K562 (cell line): ENCODE data around the gene NLE1. TPM values are rescaled to one million over a fixed set of nuclear protein-coding genes. Genes with fewer than 3 reads are reported as not detected.

Experiments
- BMI1 ChIP-seq: fragments of 150-350 bp; IDR thresholded peaks from 2 replicates; pipeline ENCODE4 v1.6.1; 2014; ENCODE audit warnings: low read length
- ETV6 ChIP-seq, 3 experiments: fragments of 150-350 bp in 1 of 3; sonication (generic) in 1 of 3; formaldehyde crosslinking in 1 of 3; IDR thresholded peaks; 2 replicates each; pipeline versions ENCODE4 v1.6.1 to v1.8.0; 2014 to 2022; ENCODE audit warnings: borderline replicate concordance in 2 of 3, low read depth in 2 of 3, antibody characterized with exemption in 1 of 3, low read length in 1 of 3, mild to moderate bottlenecking in 1 of 3, missing genetic modification reagents in 1 of 3
- HMG20B ChIP-seq: fragments of 250-450 bp; sonication (Bioruptor Pico); IDR thresholded peaks from 2 replicates; pipeline ENCODE4 v1.5.0; 2021; ENCODE audit warnings: mild to moderate bottlenecking
- MXI1 ChIP-seq: IDR thresholded peaks from 2 replicates; pipeline ENCODE4 v1.6.1; 2011; ENCODE audit warnings: low read depth, mild to moderate bottlenecking, improper control_type of control experiment, low read length
- NELFE ChIP-seq: IDR thresholded peaks from 2 replicates; pipeline ENCODE4 v1.6.1; 2011; ENCODE audit warnings: mild to moderate bottlenecking; ENCODE audit not compliant: insufficient read depth, insufficient read length
- NEUROD1 ChIP-seq: fragments of 150-350 bp; IDR thresholded peaks from 2 replicates; pipeline ENCODE4 v1.6.1; 2014; ENCODE audit warnings: borderline replicate concordance, low read length, low read depth; ENCODE audit not compliant: partially characterized antibody
- PRMT5 ChIP-seq: sonication (generic); formaldehyde crosslinking; IDR thresholded peaks from 2 replicates; pipeline ENCODE4 v1.5.0; 2020; ENCODE audit warnings: missing genetic modification reagents
- RCOR1 ChIP-seq, 2 experiments: IDR thresholded peaks; 2 replicates each; pipeline ENCODE4 v1.6.1; 2012; ENCODE audit warnings: low read depth in 2 of 2, low read length in 2 of 2, borderline replicate concordance in 1 of 2, improper control_type of control experiment in 1 of 2
- SMARCB1 ChIP-seq: IDR thresholded peaks from 2 replicates; pipeline ENCODE4 v1.6.1; 2011; ENCODE audit warnings: improper control_type of control experiment, low read depth; ENCODE audit not compliant: insufficient read length
- SMARCC2 ChIP-seq: fragments of 450-650 bp; IDR thresholded peaks from 2 replicates; pipeline ENCODE4 v1.6.1; 2017; ENCODE audit warnings: antibody characterized with exemption, moderate library complexity, mild to moderate bottlenecking, low read depth
- SREBF1 ChIP-seq: fragments of 150-350 bp; IDR thresholded peaks from 2 replicates; pipeline ENCODE4 v1.6.1; 2014; ENCODE audit warnings: antibody characterized with exemption, low read depth, low read length, borderline replicate concordance
- U2AF1 ChIP-seq: fragments of 200-400 bp; formaldehyde crosslinking; optimal IDR thresholded peaks from 2 replicates; pipeline ENCODE3; 2017; ENCODE audit warnings: mild to moderate bottlenecking, low read depth, low read length, moderate library complexity
- ZFX ChIP-seq: sonication (generic); formaldehyde crosslinking; IDR thresholded peaks from 2 replicates; pipeline ENCODE4 v1.8.0; 2022; ENCODE audit warnings: mild to moderate bottlenecking, missing genetic modification reagents, moderate library complexity
- ZNF507 ChIP-seq: conservative IDR thresholded peaks from 2 replicates; pipeline ENCODE4 v1.6.1; 2017; ENCODE audit warnings: missing genetic modification characterization, missing compliant biosample characterization
- polyA plus RNA-seq, 8 experiments: library from polyadenylated mRNA; depleted of rRNA in 4 of 8; stranded (reverse) in 5 of 8; unstranded in 3 of 8; fragments of >200 nt; fragmentation: Nextera tagmentation in 2 of 8; fragmentation: Illumina TruSeq in 1 of 8; extraction: Ambion mirVana in 2 of 8; extraction: Trizol in 1 of 8; gene quantifications; 2 replicates each; pipeline versions ENCODE4 v1.2.1 to v1.2.3, GENCODE V29; 2011 to 2014; ENCODE audit warnings: inconsistent platforms in 1 of 8, missing spikeins in 1 of 8
- total RNA-seq, 7 experiments: library from RNA; depleted of rRNA in 6 of 7; stranded (reverse); fragments of >200 nt in 6 of 7; fragmentation: Illumina TruSeq in 2 of 7; extraction: Trizol in 2 of 7; gene quantifications; 2 replicates each; pipeline versions ENCODE4 v1.2.1 to v1.2.3, GENCODE V29; 2011 to 2021; ENCODE audit warnings: low replicate concordance in 1 of 7
- TF ChIP-seq, protein P1 (sequence below): fragments of 450-650 bp; IDR thresholded peaks from 2 replicates; pipeline ENCODE4 v1.6.1; 2016; ENCODE audit warnings: missing biosample characterization, missing genetic modification characterization
- TF ChIP-seq, protein P2 (sequence below): sonication (generic); formaldehyde crosslinking; IDR thresholded peaks from 2 replicates; pipeline ENCODE4 v1.8.0; 2022; ENCODE audit warnings: mild to moderate bottlenecking, missing genetic modification reagents
- TF ChIP-seq, protein P3 (sequence below): fragments of 450-650 bp; formaldehyde crosslinking; conservative IDR thresholded peaks from 2 replicates; pipeline ENCODE4 v1.4.0; 2022; ENCODE audit warnings: mild to moderate bottlenecking, missing genetic modification characterization
- TF ChIP-seq, protein P4 (sequence below): IDR thresholded peaks from 2 replicates; pipeline ENCODE4 v1.6.1; 2011; ENCODE audit warnings: borderline replicate concordance, low read depth, mild to moderate bottlenecking, moderate library complexity, low read length; ENCODE audit not compliant: insufficient read depth, poor library complexity, severe bottlenecking

The NLE1 gene
- total and polyA plus RNA-seq, 9 of the 15 experiments (the other 6 are each of a cell fraction or from before 2014, with no cell fraction given): 3.8 to 69.0 (median 29.4) TPM

DNA sequence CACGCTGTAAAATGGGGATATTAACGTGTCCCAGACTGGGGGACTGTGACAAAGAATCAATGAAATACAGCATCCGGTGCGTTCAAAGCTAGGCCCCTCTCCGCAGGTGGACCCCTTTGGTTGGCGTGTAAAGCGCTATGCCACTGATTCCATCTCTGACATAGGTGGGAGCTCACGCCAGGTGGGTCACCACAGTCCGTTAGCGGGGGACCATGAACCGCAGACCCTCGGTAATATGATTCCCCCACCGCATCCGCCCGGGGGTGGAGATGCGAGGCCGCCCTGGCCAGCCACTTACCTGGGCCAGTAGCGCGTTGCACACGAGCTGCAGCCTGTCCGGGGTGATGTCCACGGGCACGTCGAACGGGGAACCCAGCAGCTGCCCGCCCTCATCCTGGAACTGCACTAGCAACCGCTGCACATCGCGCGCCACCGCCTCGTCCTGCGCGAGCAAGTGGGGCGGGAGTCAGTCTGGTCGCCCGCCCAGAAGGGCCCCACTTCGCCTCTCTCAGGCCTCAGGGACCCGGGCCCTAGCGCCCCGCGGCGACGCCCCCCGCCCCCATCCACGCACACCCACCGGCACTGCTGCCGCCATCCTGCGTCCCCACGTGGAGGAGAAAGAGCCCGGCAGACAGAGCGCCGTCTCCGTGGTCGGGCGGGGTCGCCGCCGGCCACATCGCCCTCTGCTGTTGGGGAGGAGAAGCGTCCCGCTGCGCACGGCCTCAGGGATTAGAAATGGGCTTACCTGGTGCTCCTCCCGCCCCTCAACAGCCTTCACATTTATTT, at the start of gene NLE1 (continued):
- TF ChIP-seq, protein P1, sequence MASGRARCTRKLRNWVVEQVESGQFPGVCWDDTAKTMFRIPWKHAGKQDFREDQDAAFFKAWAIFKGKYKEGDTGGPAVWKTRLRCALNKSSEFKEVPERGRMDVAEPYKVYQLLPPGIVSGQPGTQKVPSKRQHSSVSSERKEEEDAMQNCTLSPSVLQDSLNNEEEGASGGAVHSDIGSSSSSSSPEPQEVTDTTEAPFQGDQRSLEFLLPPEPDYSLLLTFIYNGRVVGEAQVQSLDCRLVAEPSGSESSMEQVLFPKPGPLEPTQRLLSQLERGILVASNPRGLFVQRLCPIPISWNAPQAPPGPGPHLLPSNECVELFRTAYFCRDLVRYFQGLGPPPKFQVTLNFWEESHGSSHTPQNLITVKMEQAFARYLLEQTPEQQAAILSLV: no peak
- TF ChIP-seq, protein P2, sequence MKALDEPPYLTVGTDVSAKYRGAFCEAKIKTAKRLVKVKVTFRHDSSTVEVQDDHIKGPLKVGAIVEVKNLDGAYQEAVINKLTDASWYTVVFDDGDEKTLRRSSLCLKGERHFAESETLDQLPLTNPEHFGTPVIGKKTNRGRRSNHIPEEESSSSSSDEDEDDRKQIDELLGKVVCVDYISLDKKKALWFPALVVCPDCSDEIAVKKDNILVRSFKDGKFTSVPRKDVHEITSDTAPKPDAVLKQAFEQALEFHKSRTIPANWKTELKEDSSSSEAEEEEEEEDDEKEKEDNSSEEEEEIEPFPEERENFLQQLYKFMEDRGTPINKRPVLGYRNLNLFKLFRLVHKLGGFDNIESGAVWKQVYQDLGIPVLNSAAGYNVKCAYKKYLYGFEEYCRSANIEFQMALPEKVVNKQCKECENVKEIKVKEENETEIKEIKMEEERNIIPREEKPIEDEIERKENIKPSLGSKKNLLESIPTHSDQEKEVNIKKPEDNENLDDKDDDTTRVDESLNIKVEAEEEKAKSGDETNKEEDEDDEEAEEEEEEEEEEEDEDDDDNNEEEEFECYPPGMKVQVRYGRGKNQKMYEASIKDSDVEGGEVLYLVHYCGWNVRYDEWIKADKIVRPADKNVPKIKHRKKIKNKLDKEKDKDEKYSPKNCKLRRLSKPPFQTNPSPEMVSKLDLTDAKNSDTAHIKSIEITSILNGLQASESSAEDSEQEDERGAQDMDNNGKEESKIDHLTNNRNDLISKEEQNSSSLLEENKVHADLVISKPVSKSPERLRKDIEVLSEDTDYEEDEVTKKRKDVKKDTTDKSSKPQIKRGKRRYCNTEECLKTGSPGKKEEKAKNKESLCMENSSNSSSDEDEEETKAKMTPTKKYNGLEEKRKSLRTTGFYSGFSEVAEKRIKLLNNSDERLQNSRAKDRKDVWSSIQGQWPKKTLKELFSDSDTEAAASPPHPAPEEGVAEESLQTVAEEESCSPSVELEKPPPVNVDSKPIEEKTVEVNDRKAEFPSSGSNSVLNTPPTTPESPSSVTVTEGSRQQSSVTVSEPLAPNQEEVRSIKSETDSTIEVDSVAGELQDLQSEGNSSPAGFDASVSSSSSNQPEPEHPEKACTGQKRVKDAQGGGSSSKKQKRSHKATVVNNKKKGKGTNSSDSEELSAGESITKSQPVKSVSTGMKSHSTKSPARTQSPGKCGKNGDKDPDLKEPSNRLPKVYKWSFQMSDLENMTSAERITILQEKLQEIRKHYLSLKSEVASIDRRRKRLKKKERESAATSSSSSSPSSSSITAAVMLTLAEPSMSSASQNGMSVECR (CRISPR knock-in tag): peak; percentile 98
- TF ChIP-seq MXI1 (peak; percentile 96), SMARCC2 (no peak), NELFE (no peak), SREBF1 (no peak), SMARCB1 (no peak), BMI1 (no peak), U2AF1 (peak; percentile 91), ETV6 (IDR thresholded peaks at IDR 0.05; ENCODE audit: borderline replicate concordance in 1 of 2, low read depth in 2 of 2, low read length in 1 of 2) (no peak), ETV6 (CRISPR knock-in tag; IDR thresholded peaks at IDR 0.05; ENCODE audit: borderline replicate concordance) (no peak), ZFX (CRISPR knock-in tag) (peak; percentile 36), ZNF507 (tag) (no peak), RCOR1 (IDR thresholded peaks at IDR 0.05; ENCODE audit: borderline replicate concordance in 1 of 2, low read depth in 2 of 2, low read length in 2 of 2) (no peak; a peak in 1 of 4 replicates), NEUROD1 (peak; percentile 74), HMG20B (CRISPR knock-in tag) (no peak), PRMT5 (CRISPR knock-in tag) (no peak)
- TF ChIP-seq, protein P3, sequence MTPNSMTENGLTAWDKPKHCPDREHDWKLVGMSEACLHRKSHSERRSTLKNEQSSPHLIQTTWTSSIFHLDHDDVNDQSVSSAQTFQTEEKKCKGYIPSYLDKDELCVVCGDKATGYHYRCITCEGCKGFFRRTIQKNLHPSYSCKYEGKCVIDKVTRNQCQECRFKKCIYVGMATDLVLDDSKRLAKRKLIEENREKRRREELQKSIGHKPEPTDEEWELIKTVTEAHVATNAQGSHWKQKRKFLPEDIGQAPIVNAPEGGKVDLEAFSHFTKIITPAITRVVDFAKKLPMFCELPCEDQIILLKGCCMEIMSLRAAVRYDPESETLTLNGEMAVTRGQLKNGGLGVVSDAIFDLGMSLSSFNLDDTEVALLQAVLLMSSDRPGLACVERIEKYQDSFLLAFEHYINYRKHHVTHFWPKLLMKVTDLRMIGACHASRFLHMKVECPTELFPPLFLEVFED: no peak
- TF ChIP-seq, protein P4, sequence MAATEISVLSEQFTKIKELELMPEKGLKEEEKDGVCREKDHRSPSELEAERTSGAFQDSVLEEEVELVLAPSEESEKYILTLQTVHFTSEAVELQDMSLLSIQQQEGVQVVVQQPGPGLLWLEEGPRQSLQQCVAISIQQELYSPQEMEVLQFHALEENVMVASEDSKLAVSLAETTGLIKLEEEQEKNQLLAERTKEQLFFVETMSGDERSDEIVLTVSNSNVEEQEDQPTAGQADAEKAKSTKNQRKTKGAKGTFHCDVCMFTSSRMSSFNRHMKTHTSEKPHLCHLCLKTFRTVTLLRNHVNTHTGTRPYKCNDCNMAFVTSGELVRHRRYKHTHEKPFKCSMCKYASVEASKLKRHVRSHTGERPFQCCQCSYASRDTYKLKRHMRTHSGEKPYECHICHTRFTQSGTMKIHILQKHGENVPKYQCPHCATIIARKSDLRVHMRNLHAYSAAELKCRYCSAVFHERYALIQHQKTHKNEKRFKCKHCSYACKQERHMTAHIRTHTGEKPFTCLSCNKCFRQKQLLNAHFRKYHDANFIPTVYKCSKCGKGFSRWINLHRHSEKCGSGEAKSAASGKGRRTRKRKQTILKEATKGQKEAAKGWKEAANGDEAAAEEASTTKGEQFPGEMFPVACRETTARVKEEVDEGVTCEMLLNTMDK: peak; percentile 96
